CD14-positive monocyte (primary cell): ENCODE data around the gene KRT32. TPM values are rescaled to one million over a fixed set of nuclear protein-coding genes. Genes with fewer than 3 reads are reported as not detected.

Experiments used
- DNase-seq, 3 donors: peaks; one replicate each; pipeline ENCODE4 v3.0.0-alpha.2; 2011 to 2022
- H2AFZ ChIP-seq: 2 replicates; pipeline ENCODE4 v1.6.0; 2012; ENCODE audit warnings: mild to moderate bottlenecking, low read depth, low read length, inconsistent platforms; ENCODE audit not compliant: insufficient read depth, poor library complexity, severe bottlenecking
- H3K27ac ChIP-seq, 2 donors: 1 replicate in 1 of 2; 2 replicates in 1 of 2; pipeline ENCODE4 v1.5.1; 2012 to 2013; ENCODE audit warnings: low read length in 2 of 2, control low read depth in 1 of 2, inconsistent platforms in 1 of 2, low read depth in 1 of 2, mild to moderate bottlenecking in 1 of 2
- H3K27me3 ChIP-seq, 2 donors: one replicate each; pipeline versions ENCODE4 v1.6.0 to v1.6.1; 2011 to 2013; ENCODE audit warnings: low read length in 2 of 2; ENCODE audit not compliant: control insufficient read depth in 2 of 2, insufficient read depth in 2 of 2
- H3K36me3 ChIP-seq, 2 donors: replicated peaks in 1 of 2; 1 replicate in 1 of 2; 2 replicates in 1 of 2; pipeline versions ENCODE4 v1.5.1 to v1.6.1; 2012 to 2013; ENCODE audit warnings: low read length in 2 of 2, control low read depth in 1 of 2, inconsistent platforms in 1 of 2, mild to moderate bottlenecking in 1 of 2; ENCODE audit not compliant: insufficient read depth in 2 of 2, control insufficient read depth in 1 of 2
- H3K4me1 ChIP-seq, 2 donors: 1 replicate in 1 of 2; 2 replicates in 1 of 2; pipeline versions ENCODE4 v1.5.1 to v1.6.1; 2012 to 2013; ENCODE audit warnings: low read length in 2 of 2, control low read depth in 1 of 2, inconsistent platforms in 1 of 2, mild to moderate bottlenecking in 1 of 2, moderate library complexity in 1 of 2; ENCODE audit not compliant: insufficient read depth in 2 of 2, control insufficient read depth in 1 of 2
- H3K4me2 ChIP-seq: replicated peaks from 2 replicates; pipeline ENCODE3; 2012; ENCODE audit warnings: low read length, moderate library complexity, mild to moderate bottlenecking; ENCODE audit not compliant: poor library complexity, severe bottlenecking; ENCODE audit errors: extremely low read depth
- H3K4me3 ChIP-seq, 3 experiments: fragments of 200-600 bp in 1 of 3; sonication (generic) in 1 of 3; replicated peaks in 1 of 3; 1 replicate in 2 of 3; 2 replicates in 1 of 3; pipeline ENCODE4 v1.5.1; 2011 to 2013; ENCODE audit warnings: low read length in 3 of 3, mild to moderate bottlenecking in 3 of 3, control low read depth in 2 of 3, low read depth in 2 of 3, inconsistent platforms in 1 of 3, moderate library complexity in 1 of 3
- H3K79me2 ChIP-seq: 2 replicates; pipeline ENCODE4 v1.6.0; 2012; ENCODE audit warnings: mild to moderate bottlenecking, control low read depth, inconsistent platforms, low read length, moderate library complexity; ENCODE audit not compliant: insufficient read depth
- H3K9ac ChIP-seq: 2 replicates; pipeline ENCODE4 v1.6.0; 2017; ENCODE audit warnings: low read length, mild to moderate bottlenecking; ENCODE audit not compliant: insufficient read depth, poor library complexity, severe bottlenecking
- H3K9me3 ChIP-seq, 2 donors: replicated peaks in 1 of 2; 1 replicate in 1 of 2; 2 replicates in 1 of 2; pipeline versions ENCODE4 v1.5.1 to v1.6.1; 2012 to 2013; ENCODE audit warnings: low read length in 2 of 2, control low read depth in 1 of 2; ENCODE audit not compliant: control insufficient read depth in 1 of 2, insufficient read depth in 1 of 2
- H4K20me1 ChIP-seq: 2 replicates; pipeline ENCODE4 v1.6.0; 2012; ENCODE audit warnings: mild to moderate bottlenecking, low read length, control low read depth, moderate library complexity; ENCODE audit not compliant: insufficient read depth
- H3K27ac Mint-ChIP-seq, 7 donors: one replicate each; pipeline ENCODE4 v1.8.0; 2020; ENCODE audit warnings: mild to moderate bottlenecking in 7 of 7, mixed read lengths in 7 of 7, moderate library complexity in 6 of 7, inconsistent platforms in 2 of 7
- H3K27me3 Mint-ChIP-seq, 3 donors: one replicate each; pipeline ENCODE4 v1.8.0; 2021 to 2022; ENCODE audit warnings: low read depth in 3 of 3, mild to moderate bottlenecking in 3 of 3, mixed read lengths in 3 of 3, moderate library complexity in 3 of 3, inconsistent platforms in 1 of 3
- H3K36me3 Mint-ChIP-seq, 2 donors: one replicate each; pipeline ENCODE4 v1.8.0; 2020; ENCODE audit warnings: mixed read lengths in 2 of 2, inconsistent platforms in 1 of 2, mild to moderate bottlenecking in 1 of 2
- H3K4me1 Mint-ChIP-seq: one replicate; pipeline ENCODE4 v1.8.0; 2020; ENCODE audit warnings: mild to moderate bottlenecking, mixed read lengths
- H3K4me3 Mint-ChIP-seq, 2 donors: one replicate each; pipeline ENCODE4 v1.8.0; 2020; ENCODE audit warnings: mild to moderate bottlenecking in 2 of 2, mixed read lengths in 2 of 2, moderate library complexity in 1 of 2
- H3K9me3 Mint-ChIP-seq, 7 donors: one replicate each; pipeline ENCODE4 v1.8.0; 2020 to 2022; ENCODE audit warnings: mixed read lengths in 7 of 7, mild to moderate bottlenecking in 6 of 7, moderate library complexity in 6 of 7, inconsistent platforms in 2 of 7
- WGBS: methylation state at CpG from one replicate; pipeline ENCODE4 v1.1.5; 2013; ENCODE audit warnings: missing lambda C conversion rate; ENCODE audit not compliant: insufficient coverage; 5-methylcytosine and 5-hydroxymethylcytosine counted together
- intact Hi-C, 2 donors: fragments of 100-400 bp; cut with micrococcal nuclease; formaldehyde crosslinking; loops; one replicate each; pipeline versions ENCODE4 v1.15.0 to v1.15.1; 2023
- polyA plus RNA-seq, 3 donors: library from polyadenylated mRNA; depleted of rRNA in 1 of 3; unstranded in 2 of 3; stranded (reverse) in 1 of 3; fragments of 300-500 nt in 2 of 3; fragments of >200 nt in 1 of 3; fragmentation: Illumina TruSeq in 2 of 3; gene quantifications; 1 replicate in 2 of 3; 2 replicates in 1 of 3; pipeline ENCODE4 v1.2.3, GENCODE V29; 2012 to 2021
- TF ChIP-seq, protein P1 (sequence below): fragments of 200-600 bp; IDR thresholded peaks from one replicate; pipeline ENCODE4 v1.8.0; 2022; ENCODE audit warnings: antibody characterized with exemption, mild to moderate bottlenecking

KRT32 gene
- polyA plus RNA-seq, 3 donors, result not detected

GRCh38 chr17:41474863-41475262 lies 7.7 kb upstream of the KRT32 start:
- Histone ChIP-seq H3K4me3 (no peak overlapping the region), H3K79me2 (no peaks in the 10 kb centered on the region), H3K4me1 (peaks cover 3 to 4% of the 10 kb centered on the region in 2 donors), H3K9me3 (no peaks in the 10 kb centered on the region), H3K27ac (no peak overlapping the region), H2AFZ (no peak overlapping the region), H3K36me3 (no peaks in the 10 kb centered on the region), H4K20me1 (no peaks in the 10 kb centered on the region), H3K4me2 (no peak overlapping the region), H3K27me3 (no peaks in the 10 kb centered on the region), H3K9ac (no peak overlapping the region)
- intact Hi-C loops, result no loop called here
- no peak for DNase-seq
- Mint-ChIP-seq H3K36me3 (no peaks in the 10 kb centered on the region), H3K9me3 (peaks cover 0 to 14% (median 2%) of the 10 kb centered on the region in 7 donors), H3K4me3 (no peak overlapping the region), H3K4me1 (peaks cover 3% of the 10 kb centered on the region), H3K27me3 (peaks cover 4 to 10% (median 6%) of the 10 kb centered on the region in 3 donors), H3K27ac (no peak overlapping the region)
- TF ChIP-seq, protein P1, sequence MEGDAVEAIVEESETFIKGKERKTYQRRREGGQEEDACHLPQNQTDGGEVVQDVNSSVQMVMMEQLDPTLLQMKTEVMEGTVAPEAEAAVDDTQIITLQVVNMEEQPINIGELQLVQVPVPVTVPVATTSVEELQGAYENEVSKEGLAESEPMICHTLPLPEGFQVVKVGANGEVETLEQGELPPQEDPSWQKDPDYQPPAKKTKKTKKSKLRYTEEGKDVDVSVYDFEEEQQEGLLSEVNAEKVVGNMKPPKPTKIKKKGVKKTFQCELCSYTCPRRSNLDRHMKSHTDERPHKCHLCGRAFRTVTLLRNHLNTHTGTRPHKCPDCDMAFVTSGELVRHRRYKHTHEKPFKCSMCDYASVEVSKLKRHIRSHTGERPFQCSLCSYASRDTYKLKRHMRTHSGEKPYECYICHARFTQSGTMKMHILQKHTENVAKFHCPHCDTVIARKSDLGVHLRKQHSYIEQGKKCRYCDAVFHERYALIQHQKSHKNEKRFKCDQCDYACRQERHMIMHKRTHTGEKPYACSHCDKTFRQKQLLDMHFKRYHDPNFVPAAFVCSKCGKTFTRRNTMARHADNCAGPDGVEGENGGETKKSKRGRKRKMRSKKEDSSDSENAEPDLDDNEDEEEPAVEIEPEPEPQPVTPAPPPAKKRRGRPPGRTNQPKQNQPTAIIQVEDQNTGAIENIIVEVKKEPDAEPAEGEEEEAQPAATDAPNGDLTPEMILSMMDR, result no peak
- 92% methylated on average over 7 of the region's 8 CpGs for WGBS

DNA sequence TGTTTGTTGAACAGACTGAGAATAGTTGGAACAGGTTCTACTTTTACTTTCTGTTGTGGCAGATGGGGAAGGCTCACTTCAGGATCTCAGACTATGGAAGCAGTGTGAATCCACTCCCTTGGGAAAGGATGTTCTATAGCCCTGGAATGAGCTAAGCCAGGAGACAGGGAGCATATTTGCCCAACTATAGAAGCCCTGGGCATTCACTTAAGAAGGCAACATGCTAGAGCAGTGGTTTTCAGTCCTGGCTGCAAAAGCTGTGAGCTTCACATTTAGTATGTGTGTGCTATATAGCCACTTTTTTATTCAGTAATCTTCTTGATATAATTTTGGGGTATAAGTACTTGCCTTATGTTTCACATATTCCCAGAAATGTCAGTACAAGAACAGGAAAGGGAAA lies 1.2 kb upstream of the KRT32 start:
- Mint-ChIP-seq H3K4me3 (no peak overlapping the region), H3K36me3 (no peaks in the 10 kb centered on the region), H3K4me1 (no peaks in the 10 kb centered on the region), H3K9me3 (peaks cover 0 to 20% (median 2%) of the 10 kb centered on the region in 7 donors), H3K27ac (no peak overlapping the region), H3K27me3 (peaks cover 8 to 18% (median 11%) of the 10 kb centered on the region in 3 donors)
- Histone ChIP-seq H3K9me3 (no peaks in the 10 kb centered on the region), H3K9ac (no peak overlapping the region), H3K4me1 (no peaks in the 10 kb centered on the region), H3K27ac (no peak overlapping the region), H3K4me2 (no peak overlapping the region), H3K79me2 (no peaks in the 10 kb centered on the region), H2AFZ (no peak overlapping the region), H4K20me1 (no peaks in the 10 kb centered on the region), H3K36me3 (no peaks in the 10 kb centered on the region), H3K27me3 (peaks cover 0 to 3% of the 10 kb centered on the region in 2 donors), H3K4me3 (no peak overlapping the region)
- no peak for DNase-seq
- TF ChIP-seq, protein P1, result no peak
- intact Hi-C loops, result no loop called here
